Posterior vena cava (tissue), 2 donors: Measurements from ENCODE around the gene C17orf107. TPM values are rescaled to one million over a fixed set of nuclear protein-coding genes. Genes with fewer than 3 reads are reported as not detected.
A peak's percentile ranks its signal among the peaks of the same experiment; 100 is the strongest.
"Not testable (repeated sequence)": the region's sequence is repeated elsewhere in the genome, so short reads cannot be mapped to it uniquely, and the experiment has no call there.

Experiments used
- DNase-seq: peaks from one replicate; pipeline ENCODE4 v3.0.0-alpha.2; 2020; ENCODE audit warnings: low spot score
- intact Hi-C, 2 donors: fragments of 100-400 bp; cut with DNase I; formaldehyde crosslinking; loops; one replicate each; pipeline versions ENCODE4 v1.14.1 to v1.14.2; 2022 to 2023
- total RNA-seq, 2 donors: library from RNA; stranded (reverse); fragmentation: NEBNext Ultra II Directional; extraction: Animal tissue kit (Norgen Biotek cat#: 25700); gene quantifications; one replicate each; pipeline ENCODE4 v1.2.1, GENCODE V29; 2021
- donor health status: DM: yes; HTN: yes; CAD: no.
- donor health status: DM: yes; HTN: yes; CAD: no.

C17orf107 gene
- total RNA-seq, 2 donors from 2014 or later = 1.00 to 1.3 TPM

DNA sequence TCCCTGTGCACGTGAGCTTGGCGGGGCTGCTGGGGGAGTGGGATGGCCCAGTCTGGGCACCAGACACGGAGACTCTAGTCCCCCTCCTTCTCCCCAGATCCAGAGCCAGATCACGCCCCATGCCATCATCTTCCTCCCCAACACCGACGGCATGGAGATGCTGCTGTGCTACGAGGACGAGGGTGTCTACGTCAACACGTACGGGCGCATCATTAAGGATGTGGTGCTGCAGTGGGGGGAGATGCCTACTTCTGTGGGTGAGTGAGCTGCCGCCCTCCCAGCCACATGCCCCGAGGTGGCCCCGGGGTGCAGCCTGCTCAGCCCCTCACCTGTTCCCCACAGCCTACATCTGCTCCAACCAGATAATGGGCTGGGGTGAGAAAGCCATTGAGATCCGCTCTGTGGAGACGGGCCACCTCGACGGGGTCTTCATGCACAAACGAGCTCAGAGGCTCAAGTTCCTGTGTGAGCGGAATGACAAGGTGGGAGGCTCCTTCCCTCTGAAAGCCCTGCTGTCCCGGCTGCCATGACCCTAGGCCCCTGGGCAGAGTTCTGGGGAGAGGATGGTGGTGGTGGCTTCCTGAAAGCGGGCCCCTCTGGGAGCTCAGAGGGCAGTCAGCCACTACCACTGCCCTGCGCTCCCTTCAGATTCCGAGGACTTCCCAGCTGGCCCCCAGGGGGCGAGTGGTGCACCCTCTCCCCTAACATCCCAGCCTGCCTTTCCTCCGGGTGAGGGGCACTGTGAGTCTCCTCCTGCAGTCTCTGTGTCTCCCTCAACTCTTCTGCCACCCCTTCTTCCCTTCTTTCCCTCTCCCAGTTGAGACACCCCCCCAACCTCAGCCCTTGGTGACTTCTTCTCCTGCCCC is 2.8 kb upstream of the C17orf107 start:
- DNase-seq = no peak
- intact Hi-C loops = loop anchor here in 1 of 2 donors (5.0 kb wide), 1 partner anchor 2001 kb away; no protein-coding TSS in a partner anchor

GRCh38 chr17:4897198-4897687 is 2.1 kb upstream of the C17orf107 start:
- DNase-seq = no peak
- intact Hi-C loops = loop anchor here in 1 of 2 donors (5.0 kb wide), 1 partner anchor 2000 kb away; no protein-coding TSS in a partner anchor

GRCh38 chr17:4897785-4898184 is 1.6 kb upstream of the C17orf107 start:
- DNase-seq = no peak
- intact Hi-C loops = loop anchor here in 1 of 2 donors (5.0 kb wide), 1 partner anchor 2000 kb away; no protein-coding TSS in a partner anchor

- DNase-seq = no peak
- intact Hi-C loops = loop anchor here in 1 of 2 donors (5.0 kb wide), 1 partner anchor 1999 kb away; no protein-coding TSS in a partner anchor
These were observed 985 bp upstream of the C17orf107 start for GRCh38 chr17:4898351-4898750.

DNA sequence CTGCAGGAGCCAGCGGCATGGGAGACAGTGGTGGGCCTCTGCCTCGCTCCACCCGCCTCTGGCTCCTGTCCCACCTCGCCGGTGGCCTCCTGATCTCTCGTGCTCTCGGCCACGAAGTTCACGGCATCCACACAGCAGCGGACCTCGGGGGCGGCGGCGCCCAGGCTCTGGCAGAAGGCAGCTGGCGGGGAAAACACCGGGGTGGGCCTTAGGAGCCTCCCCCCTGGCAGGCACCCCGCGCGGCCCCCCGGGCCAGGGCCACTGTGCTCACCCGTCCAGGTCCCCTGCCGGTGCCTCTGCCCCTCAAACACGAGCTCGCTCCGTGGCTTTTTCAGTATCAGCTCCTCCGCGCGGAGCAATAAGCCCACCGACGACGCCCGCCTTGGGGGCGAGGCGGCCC is 409 bp upstream of the C17orf107 start:
- intact Hi-C loops = loop anchor here in 1 of 2 donors (5.0 kb wide), 1 partner anchor 1998 kb away; no protein-coding TSS in a partner anchor
- no peak for DNase-seq

DNA sequence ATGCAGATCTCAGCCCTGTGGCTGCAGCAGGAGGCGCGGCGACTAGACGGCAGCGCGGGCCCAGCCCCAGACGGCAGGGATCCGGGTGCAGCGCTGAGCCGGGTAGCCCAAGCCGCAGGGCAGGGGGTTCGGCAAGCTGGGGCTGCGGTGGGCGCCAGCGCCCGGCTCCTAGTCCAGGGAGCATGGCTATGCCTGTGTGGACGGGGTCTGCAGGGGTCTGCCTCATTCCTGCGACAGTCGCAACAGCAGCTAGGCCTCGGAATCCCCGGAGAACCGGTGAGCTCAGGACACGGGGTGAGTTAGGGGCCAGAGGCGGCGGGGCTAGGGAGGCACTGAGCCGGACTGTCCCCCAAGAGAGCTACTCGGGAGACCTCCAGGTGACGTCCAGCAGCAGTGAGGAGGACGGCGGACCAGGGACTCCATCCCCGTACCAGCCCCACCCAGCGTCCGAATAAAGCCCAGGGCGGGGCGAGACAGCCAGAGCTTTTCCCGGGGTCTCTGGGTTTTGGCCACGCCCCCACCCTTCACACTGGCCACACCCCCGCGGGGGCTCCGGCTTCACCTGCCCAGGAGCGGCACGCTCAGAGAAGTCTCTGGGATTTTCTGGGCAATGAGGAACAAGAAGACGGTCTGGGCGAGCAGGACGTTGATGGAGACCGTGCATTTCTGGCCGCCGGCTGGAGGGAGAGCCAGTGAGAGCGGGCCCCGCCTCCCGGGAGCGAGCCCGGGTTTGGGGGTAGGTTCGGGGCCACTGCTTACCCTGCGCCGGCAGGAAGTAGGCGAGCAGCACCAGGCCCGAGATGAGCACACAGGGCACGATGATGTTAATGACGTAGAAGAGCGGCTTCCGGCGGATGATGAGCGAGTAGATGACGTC is 1.1 kb downstream of the C17orf107 start:
- intact Hi-C loops = loop anchor here (10.0 kb wide), 1 partner anchor 164 kb away; no protein-coding TSS in a partner anchor
- DNase-seq = no peak

DNA sequence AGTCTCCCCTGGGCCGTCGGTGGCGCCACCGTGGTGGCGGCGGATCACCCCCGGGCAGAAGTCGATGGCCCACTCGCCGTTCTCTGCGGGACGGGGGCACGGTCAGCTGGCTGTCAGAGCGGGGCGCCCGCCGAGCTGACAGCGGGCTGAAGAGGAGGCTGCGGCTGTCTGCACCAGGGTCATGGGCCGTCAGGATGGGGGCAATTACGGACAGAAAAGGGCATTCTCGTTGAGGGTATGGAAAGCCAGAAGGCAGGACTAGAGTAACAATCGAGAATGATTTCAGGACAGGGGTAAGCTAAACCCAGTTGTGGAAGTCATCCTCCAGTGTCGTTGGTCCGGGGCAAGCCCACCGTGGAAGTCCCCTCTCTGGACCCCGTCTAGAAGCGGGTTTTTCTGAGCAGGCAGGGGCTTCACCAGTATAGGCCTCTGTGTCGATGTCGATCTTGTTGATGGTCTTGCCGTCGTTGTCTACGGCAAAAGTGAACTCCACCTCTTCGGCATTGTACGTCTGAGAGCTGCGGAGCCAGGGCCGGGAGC is 1.8 kb downstream of the C17orf107 start:
- intact Hi-C loops = loop anchor here (10.0 kb wide), 1 partner anchor 164 kb away; no protein-coding TSS in a partner anchor

DNA sequence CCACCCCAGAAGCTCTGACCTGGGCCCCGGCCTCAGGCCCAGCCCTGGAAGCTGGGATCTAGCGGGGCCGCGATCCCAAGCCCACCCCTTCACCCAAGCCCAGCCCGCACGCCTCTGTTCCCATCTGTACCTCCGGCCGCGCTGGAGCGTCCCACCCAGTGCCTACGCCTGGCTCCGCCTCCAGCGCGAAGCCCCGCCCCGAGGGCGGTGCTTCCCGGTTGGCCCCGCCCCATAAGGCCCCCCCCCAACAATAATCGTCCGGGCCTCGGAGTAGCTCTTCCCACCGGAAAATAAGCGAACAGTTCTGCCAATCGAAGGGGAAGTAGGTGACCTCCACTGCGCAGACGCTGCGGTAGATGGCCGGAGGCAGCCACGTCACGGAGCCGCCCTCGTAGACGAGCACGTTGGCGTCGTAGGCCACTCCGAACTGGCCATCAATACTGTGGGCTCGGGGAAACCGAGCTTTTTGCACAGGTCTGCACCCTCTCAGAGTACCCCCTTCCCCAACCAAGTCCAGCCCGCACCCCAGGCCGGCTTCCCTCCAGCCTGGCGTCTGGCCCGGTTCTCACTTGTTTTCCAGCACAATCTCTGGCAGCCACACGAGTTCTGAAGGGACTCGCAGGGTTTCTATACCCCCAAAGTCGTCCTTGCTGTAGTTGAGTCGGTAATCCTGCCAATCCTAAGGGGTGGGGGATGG is 2.5 kb downstream of the C17orf107 start:
- intact Hi-C loops = loop anchor here (10.0 kb wide), 1 partner anchor 163 kb away; no protein-coding TSS in a partner anchor
- DNase-seq = peak; percentile 91

More for the DNA sequence above, 1.8 kb downstream of the C17orf107 start:
- DNase-seq = no peak

DNA sequence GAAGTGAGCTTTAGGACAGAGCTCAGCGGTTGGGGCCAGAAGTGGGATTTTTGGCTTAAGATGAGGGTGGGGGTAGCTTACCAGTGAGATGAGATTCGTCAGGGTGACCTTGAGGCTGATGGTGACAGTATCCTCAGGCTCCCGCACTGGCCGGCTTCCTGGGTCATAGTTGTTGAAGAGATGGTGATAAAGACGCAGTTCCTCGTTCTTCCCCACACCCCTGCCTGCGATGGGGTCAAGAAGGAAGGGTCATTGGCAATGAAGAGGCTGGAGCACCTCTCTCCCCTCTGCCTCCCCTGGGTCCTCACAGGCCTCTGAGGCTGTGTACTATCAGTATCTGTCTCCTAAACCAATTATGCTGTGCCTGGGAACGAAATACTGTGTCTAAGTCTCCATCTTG is 3.2 kb downstream of the C17orf107 start:
- intact Hi-C loops = loop anchor here (10.0 kb wide), 1 partner anchor 162 kb away; no protein-coding TSS in a partner anchor
- DNase-seq = no peak

DNA sequence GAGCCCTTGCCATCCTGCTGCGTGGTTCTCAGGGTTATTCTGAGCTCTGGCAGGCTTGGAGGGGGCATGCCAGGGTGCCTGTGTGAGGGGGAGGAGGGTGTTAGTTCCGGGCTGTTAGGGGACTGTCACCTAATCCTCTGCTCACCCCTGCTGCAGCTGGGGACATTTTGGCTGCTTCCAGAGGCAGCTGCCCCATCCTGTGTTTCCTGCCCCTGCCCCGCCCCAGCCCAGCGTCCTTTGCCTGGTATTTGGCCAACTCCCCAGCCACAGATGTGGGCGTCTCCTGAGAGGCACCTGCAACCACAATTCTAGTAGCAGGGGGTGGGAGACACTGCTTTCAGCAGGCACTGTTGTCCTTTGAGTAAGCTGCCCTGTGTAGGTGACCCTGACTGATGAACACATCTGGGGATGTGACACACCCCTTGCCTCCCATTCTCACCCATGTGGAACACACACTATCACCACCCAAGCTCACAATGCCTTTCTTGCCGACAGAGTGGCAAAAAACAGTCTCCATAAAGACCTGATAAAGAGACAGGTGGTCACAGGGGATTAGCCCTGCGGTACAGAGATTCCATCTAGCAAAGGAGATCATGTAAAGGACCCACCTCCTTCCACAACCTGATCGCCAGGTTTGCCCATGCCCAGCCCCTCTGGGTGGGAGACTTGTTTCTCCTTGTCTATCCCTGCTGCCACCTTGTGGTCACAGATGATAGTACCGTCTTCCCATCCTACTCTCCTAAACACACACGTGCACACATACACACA is 3.9 kb downstream of the C17orf107 start, which contains the start of gene CHRNE:
CHRNE (minus strand) TSS at position 48 of the 768 bp plus-strand sequence; CDS start at position 13, 35 bp downstream.
- no peak for DNase-seq
- intact Hi-C loops = loop anchor here (10.0 kb wide), 1 partner anchor 162 kb away; no protein-coding TSS in a partner anchor

- not testable (repeated sequence) for DNase-seq
- intact Hi-C loops = loop anchor here (10.0 kb wide), 1 partner anchor 158 kb away; no protein-coding TSS in a partner anchor
These were observed 7.3 kb downstream of the C17orf107 start for GRCh38 chr17:4906642-4907041.

- intact Hi-C loops = loop anchor here (10.0 kb wide), 1 partner anchor 156 kb away; no protein-coding TSS in a partner anchor
- DNase-seq = no peak
These were observed 9.0 kb downstream of the C17orf107 start for GRCh38 chr17:4908301-4908700.

DNA sequence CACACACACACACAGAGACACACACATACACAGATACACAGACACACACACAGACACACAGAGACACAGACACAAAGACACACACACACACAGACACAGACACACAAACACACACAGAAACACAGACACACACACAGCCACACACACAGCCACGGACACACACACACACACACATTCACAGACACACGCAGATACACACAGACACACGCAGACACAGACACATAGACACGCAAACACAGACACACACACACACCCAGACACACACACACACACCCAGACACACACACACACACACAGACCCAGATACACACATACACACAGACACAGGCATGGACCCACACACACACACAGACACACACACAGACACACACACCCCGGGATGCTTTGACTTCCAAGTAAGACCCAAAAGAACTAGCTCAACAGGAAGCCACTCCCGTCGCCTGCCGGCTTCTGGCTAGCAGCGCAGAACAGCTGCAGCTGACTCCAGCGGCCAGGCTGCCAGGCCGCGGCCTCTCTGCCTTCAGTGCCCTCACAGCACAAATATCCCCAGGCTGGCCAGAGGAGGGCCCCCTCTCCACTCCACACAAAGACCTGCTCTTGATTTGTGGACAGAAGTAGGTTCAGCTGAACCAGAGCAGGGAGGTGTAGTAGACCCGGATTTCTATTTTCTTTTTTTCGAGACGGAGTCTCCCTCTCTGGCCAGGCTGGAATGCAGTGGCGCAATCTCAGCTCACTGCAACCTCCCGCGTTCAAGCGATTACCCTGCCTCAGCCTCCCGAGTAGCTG is 9.6 kb downstream of the C17orf107 start:
- intact Hi-C loops = loop anchor here (10.0 kb wide), 1 partner anchor 156 kb away; no protein-coding TSS in a partner anchor
- peak; percentile 97 for DNase-seq

GRCh38 chr17:4913994-4914393 is 14.7 kb downstream of the C17orf107 start:
- no peak for DNase-seq
- intact Hi-C loops = no loop called here

DNA sequence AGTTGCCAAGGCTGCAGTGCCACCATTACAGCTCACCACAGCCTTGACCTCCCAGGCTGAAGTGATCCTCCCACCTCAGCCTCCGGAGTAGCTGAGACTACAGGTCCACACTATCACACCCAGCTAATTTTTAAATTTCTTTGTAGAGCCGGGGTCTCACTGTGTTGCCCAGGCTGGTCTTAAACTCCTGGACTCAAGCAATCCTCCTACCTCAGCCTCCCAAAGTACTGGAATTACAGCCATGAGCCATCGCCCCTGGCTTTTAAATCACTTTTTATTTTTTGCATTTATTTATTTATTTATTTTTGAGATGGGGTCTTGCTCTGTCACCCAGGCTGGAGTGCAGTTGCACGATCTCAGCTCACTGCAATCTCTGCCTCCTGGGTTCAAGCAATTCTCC is 15.2 kb downstream of the C17orf107 start:
- intact Hi-C loops, DNase-seq: not testable (repeated sequence)

DNA sequence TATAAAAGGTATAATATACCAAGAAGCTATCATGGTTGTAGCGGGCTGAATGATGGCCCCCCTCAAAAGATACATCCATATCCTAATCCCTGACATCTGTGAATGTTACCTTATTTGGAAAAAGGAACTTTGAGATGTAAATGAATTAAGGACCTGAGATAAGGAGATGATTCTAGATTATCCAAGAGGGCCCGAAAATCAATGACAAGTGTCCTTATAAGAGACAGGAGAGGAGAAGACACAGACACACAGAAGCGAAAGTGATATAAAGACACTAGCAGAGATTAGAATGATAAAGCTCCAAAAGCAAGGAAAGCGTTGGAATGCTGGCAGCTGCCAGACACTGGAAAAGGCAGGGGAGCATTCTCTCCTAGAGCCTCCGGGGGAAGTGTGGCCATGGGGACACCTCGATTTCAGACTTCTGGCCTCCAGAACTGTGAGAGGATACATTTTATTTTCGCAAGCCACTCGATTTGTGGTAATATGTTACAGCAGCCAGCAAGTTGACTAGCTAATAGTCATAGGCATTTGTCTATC is 20.2 kb downstream of the C17orf107 start:
- intact Hi-C loops = no loop called here
- DNase-seq = no peak
